ENCODE measurements around the gene PACRG.

Gene PACRG

GRCh38 chr6:163318071-163318786 lies 590.5 kb downstream of the PACRG start:
- no peak for DNase-seq (ENCODE audit: low read depth)

GRCh38 chr6:163319609-163320366 lies 592.0 kb downstream of the PACRG start:
- DNase-seq (ENCODE audit: low read depth) = no peak

- DNase-seq (ENCODE audit: low read depth) = no peak
Measured at GRCh38 chr6:163320402-163320801, 592.6 kb downstream of the PACRG start.

- DNase-seq (ENCODE audit: low read depth) = no peak
Measured at GRCh38 chr6:163320804-163321203, 593.0 kb downstream of the PACRG start.

- no peak for DNase-seq (ENCODE audit: low read depth)
Measured at GRCh38 chr6:163321717-163322116, 593.9 kb downstream of the PACRG start.

- DNase-seq (ENCODE audit: low read depth) = no peak
Measured at GRCh38 chr6:163323274-163323673, 595.5 kb downstream of the PACRG start.

- no peak for DNase-seq (ENCODE audit: low read depth)
Measured at GRCh38 chr6:163323705-163324104, 595.9 kb downstream of the PACRG start.

- DNase-seq (ENCODE audit: low read depth) = no peak
Measured at GRCh38 chr6:163324326-163324687, 596.5 kb downstream of the PACRG start.

- no peak for DNase-seq (ENCODE audit: low read depth)
Measured at GRCh38 chr6:163324688-163325389, 597.1 kb downstream of the PACRG start.

- no peak for DNase-seq (ENCODE audit: low read depth)
Measured at GRCh38 chr6:163325390-163325784, 597.6 kb downstream of the PACRG start.

- no peak for DNase-seq (ENCODE audit: low read depth)
Measured at GRCh38 chr6:163327165-163327880, 599.5 kb downstream of the PACRG start.

- DNase-seq (ENCODE audit: low read depth) = no peak
Measured at GRCh38 chr6:163327921-163328320, 600.1 kb downstream of the PACRG start.

- DNase-seq (ENCODE audit: low read depth) = no peak
Measured at GRCh38 chr6:163328411-163328810, 600.6 kb downstream of the PACRG start.

GRCh38 chr6:163329991-163330390 lies 602.2 kb downstream of the PACRG start:
- DNase-seq (ENCODE audit: low read depth) = no peak

GRCh38 chr6:163331245-163331644 lies 603.5 kb downstream of the PACRG start:
- no peak for DNase-seq (ENCODE audit: low read depth)

- DNase-seq (ENCODE audit: low read depth) = no peak
Measured at GRCh38 chr6:163332575-163332974, 604.8 kb downstream of the PACRG start.

GRCh38 chr6:163333038-163333437 lies 605.3 kb downstream of the PACRG start:
- DNase-seq (ENCODE audit: low read depth) = no peak

- DNase-seq (ENCODE audit: low read depth) = no peak
Measured at GRCh38 chr6:163333701-163334663, 606.2 kb downstream of the PACRG start.

- DNase-seq (ENCODE audit: low read depth) = no peak
Measured at GRCh38 chr6:163335056-163335455, 607.3 kb downstream of the PACRG start.

GRCh38 chr6:163335671-163336545 lies 608.1 kb downstream of the PACRG start:
- DNase-seq (ENCODE audit: low read depth) = no peak

Measured in stimulated activated CD8-positive, alpha-beta memory T cell treated with anti-CD3 and anti-CD28 coated beads, Interleukin-12 subunit alpha, Interleukin-12 subunit beta, amount 100 ng/mL, for 4 hours (primary cell).